ENCODE data around the gene ASB17.
"Not testable (repeated sequence)": the region's sequence is repeated elsewhere in the genome, so short reads cannot be mapped to it uniquely, and the experiment has no call there.

The ASB17 gene, protein sequence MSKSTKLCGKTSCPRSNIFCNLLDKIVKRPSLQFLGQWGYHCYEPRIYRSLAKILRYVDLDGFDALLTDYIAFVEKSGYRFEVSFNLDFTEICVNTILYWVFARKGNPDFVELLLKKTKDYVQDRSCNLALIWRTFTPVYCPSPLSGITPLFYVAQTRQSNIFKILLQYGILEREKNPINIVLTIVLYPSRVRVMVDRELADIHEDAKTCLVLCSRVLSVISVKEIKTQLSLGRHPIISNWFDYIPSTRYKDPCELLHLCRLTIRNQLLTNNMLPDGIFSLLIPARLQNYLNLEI

DNA sequence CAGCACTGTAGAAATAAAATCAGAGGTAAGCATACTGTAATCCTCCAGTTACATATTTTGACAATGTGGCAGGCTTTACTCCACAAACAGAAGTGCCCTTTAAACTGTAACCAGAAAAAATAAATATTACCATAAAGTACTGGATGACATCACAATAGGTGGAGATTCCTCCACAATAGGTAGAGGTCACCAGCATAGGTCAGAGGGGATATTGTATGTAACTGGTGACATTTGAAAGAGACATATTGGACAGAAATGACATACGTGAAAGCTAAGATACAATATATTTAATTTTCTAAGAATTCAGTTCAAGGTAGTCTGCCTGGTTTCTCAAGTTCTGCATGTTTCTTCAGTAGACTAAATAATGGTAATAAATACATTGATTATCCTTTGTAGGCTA, at the start of gene ASB17:
Gene ASB17, minus strand, starts transcription at position 101 of the 400 bp plus-strand sequence. CDS start 113 bp downstream, outside the sequence.
- no peak for DNase-seq

DNA sequence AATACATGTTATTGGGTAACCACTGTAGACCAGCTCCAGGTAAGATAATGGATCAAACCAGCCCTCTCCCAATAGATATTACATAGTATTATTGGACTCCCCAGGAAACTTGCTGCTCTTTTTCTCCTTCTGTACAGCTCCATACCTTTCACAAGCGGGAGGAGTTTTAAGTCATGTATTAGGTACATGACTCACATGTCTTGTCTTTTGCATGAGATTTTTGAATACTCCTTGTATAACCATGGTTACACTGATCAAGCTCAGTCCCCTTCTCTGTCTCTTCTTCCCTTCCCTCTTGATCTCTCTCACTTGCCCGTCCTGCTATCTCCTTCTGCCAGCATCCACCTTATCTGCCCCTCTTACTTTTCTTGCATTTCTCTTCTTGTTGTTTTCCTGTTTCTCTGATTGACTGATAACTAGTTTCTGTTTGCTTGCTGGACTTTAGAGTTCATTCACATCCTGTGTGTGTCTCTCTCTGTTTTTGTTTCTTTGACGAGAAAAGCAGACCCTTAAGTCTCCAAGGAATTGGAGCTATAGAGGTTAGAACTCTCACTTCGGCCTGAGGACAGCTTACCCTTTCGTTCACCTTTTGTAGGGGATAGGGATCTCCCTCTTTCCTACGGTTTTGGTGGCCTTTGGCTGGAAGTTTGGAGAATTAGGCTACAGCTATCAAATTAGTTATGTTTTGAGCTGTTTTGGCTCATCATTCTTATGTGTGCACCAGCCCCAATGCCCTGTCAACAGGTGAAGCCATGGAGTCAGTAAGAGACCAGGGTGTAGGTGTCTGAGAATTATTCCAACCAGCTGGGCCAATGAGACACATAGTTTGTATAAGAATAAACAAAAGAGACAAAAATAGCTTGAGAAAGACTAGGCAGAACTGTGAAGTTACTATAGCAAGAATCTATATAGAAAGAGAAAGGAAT, 49.0 kb upstream of the ASB17 start:
- no peak for DNase-seq

- DNase-seq = no peak
Observed at GRCh38 chr1:75970631-75971030, 38.4 kb upstream of the ASB17 start.

DNA sequence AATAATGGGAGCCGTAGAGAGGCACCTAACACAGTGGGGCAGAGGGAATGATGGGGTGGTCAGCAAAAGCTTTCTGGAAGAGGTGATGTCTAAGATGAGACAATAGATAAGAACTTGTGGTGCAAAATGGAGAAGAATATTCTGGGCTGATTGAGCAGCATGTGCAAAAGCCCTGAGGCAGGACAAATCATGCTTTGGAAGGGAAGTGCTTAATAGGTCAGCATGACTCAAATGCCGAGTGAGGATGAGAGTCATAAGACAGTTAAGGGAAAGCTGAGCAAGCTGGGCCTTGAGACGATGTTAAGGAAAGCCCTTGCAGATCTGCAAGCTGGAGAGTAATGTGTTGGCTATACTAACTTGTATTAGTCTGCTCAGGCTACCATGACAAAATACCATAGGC, 37.3 kb upstream of the ASB17 start:
- DNase-seq = no peak

GRCh38 chr1:75967719-75968118, 35.5 kb upstream of the ASB17 start:
- DNase-seq = no peak

- DNase-seq = no peak
Observed at GRCh38 chr1:75964760-75965408, 32.7 kb upstream of the ASB17 start.

DNA sequence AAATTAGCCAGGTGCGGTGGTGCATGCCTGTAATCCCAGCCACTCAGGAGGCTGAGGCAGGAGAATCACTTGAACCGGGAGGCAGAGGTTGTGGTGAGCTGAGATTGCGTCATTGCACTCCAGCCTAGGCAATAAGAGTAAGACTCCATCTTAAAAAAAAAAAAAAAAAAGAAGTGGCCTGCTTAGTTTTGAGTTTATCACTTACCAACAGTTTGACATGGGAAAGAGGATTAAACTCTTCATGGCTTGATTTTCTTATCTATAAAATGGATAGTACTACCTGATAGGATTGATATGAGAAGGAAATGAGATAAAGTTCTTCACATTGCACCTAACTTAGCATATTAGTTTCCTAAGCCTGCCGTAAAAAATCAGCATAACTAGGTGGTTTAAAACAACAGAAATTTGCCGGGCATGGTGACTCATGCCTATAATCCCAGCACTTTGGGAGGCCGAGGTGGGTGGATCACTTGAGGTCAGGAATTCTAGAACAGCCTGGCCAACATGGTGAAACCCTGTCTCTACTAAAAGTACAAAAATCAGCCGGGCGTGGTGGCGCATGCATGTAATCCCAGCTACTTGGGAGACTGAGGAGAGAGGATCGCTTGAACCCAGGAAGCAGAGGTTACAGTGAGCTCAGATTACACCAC, 32.0 kb upstream of the ASB17 start:
- not testable (repeated sequence) for DNase-seq

- DNase-seq = no peak
Observed at GRCh38 chr1:75954586-75954985, 22.4 kb upstream of the ASB17 start.

- no peak for DNase-seq
Observed at GRCh38 chr1:75953461-75953860, 21.3 kb upstream of the ASB17 start.

GRCh38 chr1:75952016-75952415, 19.8 kb upstream of the ASB17 start:
- DNase-seq = no peak

DNA sequence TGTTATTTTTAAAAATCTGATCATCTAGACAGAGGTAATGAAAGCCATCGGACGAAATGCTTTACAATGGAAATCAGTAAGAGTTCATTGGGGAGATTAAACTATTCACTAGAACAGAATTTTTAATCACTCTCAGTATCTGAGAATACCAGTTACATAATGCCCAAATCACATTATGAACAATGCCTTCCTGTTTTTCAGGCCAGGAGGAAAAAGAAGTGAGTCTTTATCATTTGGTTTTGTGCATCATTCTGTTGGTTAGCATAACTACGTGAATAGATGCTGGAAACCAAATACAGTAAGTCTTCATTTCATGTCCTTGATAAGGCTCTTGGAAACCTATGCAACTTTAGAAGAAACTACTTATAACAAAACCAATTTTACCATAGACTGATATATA, 18.0 kb upstream of the ASB17 start:
- no peak for DNase-seq

DNA sequence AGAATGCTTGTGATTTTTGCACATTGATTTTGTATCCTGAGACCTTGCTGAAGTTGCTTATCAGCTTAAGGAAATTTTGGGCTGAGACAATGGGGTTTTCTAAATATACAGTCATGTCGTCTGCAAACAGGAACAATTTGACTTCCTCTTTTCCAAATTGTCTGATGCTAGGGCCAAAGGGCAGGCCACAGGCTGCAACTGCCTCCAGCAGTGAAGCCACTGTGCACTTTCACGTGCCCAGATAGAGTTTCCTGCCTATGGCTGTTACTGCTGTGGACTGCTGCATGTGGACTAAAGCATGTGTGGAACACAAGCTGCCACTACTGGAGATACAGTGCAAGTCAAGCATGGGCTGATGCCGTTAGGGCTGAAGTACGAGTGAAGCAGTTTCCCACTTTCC, 10.8 kb upstream of the ASB17 start:
- not testable (repeated sequence) for DNase-seq

GRCh38 chr1:75937034-75937433, 4.8 kb upstream of the ASB17 start:
- no peak for DNase-seq

GRCh38 chr1:75922698-75923097, 9.5 kb downstream of the ASB17 start:
- no peak for DNase-seq

DNA sequence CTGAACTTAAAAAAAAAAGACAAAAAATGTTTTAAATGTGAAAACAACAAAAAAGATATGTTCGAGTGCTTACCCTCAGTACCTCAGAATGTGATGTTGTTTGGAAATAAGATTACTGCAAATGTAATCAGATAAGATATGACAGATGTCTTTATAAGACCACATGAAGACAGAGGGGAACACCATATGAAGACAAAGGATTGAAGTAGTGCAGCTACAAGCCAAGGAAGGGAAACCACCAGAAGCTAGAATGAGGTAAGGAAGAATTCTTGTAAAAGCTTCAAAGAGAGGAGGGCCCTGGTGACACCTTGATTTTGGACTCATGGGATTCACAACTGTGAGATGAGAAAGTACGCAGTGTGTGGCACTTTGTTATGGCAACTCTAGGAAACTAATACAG, 15.4 kb downstream of the ASB17 start:
- DNase-seq = peak; percentile 21

GRCh38 chr1:75908717-75909152, 23.5 kb downstream of the ASB17 start:
- DNase-seq = peak; percentile 82

DNA sequence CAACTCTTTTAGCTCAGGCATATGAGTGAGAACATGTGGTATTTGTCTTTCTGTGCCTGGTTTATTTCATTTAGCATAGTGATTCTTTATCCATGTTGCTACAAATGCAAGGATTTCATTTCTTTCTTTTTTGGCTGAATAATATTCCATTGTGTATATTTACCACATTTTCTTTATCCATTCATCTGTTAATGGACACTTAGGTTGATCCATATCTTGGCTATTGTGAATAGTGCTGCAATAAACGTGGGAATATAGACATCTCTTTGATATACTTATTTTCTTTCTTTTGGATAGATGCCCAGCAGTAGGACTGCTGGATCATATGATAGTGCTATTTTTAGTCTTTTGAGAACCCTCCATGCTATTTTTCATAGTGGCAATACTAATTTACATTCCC, 30.8 kb downstream of the ASB17 start:
- no peak for DNase-seq

DNA sequence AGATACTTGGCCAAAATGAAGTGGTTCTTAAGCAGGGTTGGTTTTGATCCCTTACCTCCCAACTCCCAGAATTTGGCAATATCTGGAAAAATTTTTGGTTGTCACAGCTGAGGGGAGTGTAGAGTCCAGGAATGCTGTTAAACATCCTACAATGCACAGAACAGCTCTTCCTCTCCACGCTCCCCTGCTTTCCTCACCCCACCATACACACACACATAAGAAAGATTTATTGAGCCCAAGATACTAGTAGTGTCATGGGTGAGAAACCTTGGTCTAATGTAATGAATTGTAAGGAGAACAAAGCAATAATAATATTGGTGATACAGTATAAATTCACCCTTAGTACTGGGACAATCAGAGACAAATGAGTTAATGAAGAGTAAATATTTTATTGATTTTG, 47.8 kb downstream of the ASB17 start:
- DNase-seq = peak; percentile 5

DNA sequence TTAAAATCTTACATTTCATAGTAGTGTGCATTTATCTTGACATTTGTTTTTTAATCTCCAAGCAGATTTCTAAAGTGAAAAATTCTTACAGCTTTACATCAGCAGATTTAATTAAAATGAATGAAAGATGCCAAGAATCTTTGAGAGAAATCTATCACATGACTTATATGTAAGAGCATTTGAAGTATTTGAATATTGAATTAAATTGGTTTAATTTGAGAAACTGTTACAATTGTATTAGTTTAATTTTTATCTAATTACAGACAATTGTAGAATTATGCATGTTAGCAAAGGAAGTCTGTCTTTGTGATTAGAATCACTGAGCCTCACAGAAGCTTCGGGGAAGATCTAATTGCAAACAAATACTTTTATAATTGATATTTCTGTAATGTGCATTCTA, 52.2 kb downstream of the ASB17 start:
- DNase-seq = no peak

- peak; percentile 10 for DNase-seq
Observed at GRCh38 chr1:75870951-75871350, 61.3 kb downstream of the ASB17 start.
